ENCODE data around the gene PIGR. TPM values are rescaled to one million over a fixed set of nuclear protein-coding genes. Genes with fewer than 3 reads are reported as not detected.

Gene PIGR
- total and polyA plus RNA-seq, 2 of the 4 experiments (the other 2 are of a cell fraction), result not detected

GRCh38 chr1:206924592-206925105, 21.6 kb downstream of the PIGR start:
- H3K56ac ChIP-seq (ENCODE audit: extremely low read depth, insufficient read depth, low read length), result no peak overlapping the region
- H2BK5ac ChIP-seq (ENCODE audit: low read depth, low read length, poor library complexity, severe bottlenecking), result peak overlapping the region; percentile 83
- dilution Hi-C loops (cut with HindIII; ENCODE audit: low sequenced_read_pairs, unreplicated experiment) (no loop called here), intact Hi-C loops (cut with micrococcal nuclease) (no loop called here), in situ Hi-C loops (cut with MboI; ENCODE audit: low sequenced_read_pairs) (no loop called here)
- ATAC-seq (ENCODE audit: low read depth), result no peak
- H3K9ac ChIP-seq (ENCODE audit: low read depth, low read length), result no peak overlapping the region
- H2BK20ac ChIP-seq (ENCODE audit: low read depth, low read length), result no peak overlapping the region
- TF ChIP-seq CEBPB (IDR thresholded peaks at IDR 0.05; ENCODE audit: low read depth, low read length) (no peak), USF2 (IDR thresholded peaks at IDR 0.05; ENCODE audit: low read depth, low read length) (no peak; the same call in 1 of the 2 replicates), NFE2L2 (IDR thresholded peaks at IDR 0.05; ENCODE audit: low read depth, low read length) (no peak), FOS (IDR thresholded peaks at IDR 0.05; ENCODE audit: low read depth, low read length) (no peak), MAZ (IDR thresholded peaks at IDR 0.05; ENCODE audit: borderline replicate concordance, low read depth, low read length) (no peak), SMC3 (IDR thresholded peaks at IDR 0.05; ENCODE audit: low read depth, low read length) (no peak), CHD1 (IDR thresholded peaks at IDR 0.05; ENCODE audit: low read depth, low read length) (no peak), RAD21 (IDR thresholded peaks at IDR 0.05; ENCODE audit: low read length) (no peak), BHLHE40 (IDR thresholded peaks at IDR 0.05; ENCODE audit: low read depth, low read length) (no peak), MXI1 (IDR thresholded peaks at IDR 0.05; ENCODE audit: borderline replicate concordance, low read depth, low read length) (no peak), POLR2A (IDR thresholded peaks at IDR 0.05; ENCODE audit: low read depth, low read length) (no peak), MAFK (IDR thresholded peaks at IDR 0.05; ENCODE audit: low read depth, low read length) (no peak), RCOR1 (IDR thresholded peaks at IDR 0.05; ENCODE audit: insufficient replicate concordance, low read length) (no peak)
- TF ChIP-seq, protein P1, sequence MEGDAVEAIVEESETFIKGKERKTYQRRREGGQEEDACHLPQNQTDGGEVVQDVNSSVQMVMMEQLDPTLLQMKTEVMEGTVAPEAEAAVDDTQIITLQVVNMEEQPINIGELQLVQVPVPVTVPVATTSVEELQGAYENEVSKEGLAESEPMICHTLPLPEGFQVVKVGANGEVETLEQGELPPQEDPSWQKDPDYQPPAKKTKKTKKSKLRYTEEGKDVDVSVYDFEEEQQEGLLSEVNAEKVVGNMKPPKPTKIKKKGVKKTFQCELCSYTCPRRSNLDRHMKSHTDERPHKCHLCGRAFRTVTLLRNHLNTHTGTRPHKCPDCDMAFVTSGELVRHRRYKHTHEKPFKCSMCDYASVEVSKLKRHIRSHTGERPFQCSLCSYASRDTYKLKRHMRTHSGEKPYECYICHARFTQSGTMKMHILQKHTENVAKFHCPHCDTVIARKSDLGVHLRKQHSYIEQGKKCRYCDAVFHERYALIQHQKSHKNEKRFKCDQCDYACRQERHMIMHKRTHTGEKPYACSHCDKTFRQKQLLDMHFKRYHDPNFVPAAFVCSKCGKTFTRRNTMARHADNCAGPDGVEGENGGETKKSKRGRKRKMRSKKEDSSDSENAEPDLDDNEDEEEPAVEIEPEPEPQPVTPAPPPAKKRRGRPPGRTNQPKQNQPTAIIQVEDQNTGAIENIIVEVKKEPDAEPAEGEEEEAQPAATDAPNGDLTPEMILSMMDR (conservative IDR thresholded peaks at IDR 0.05; ENCODE audit: low read depth, low read length), result no peak
- POLR2A ChIA-PET (ENCODE audit: unreplicated experiment), result no interaction called here
- no peaks in the 10 kb centered on the region for H3K9me3 ChIP-seq (ENCODE audit: control insufficient read depth, insufficient read depth, low read length)
- H3K4me3 ChIP-seq (ENCODE audit: insufficient read depth, low read depth, low read length), result no peak overlapping the region
- H2AK5ac ChIP-seq (ENCODE audit: low read depth, low read length), result no peak overlapping the region
- CTCF ChIA-PET, result no interaction called here
- no peak for DNase-seq
- H3K14ac ChIP-seq (replicated peaks; ENCODE audit: low read depth, low read length), result no peak overlapping the region
- H2AK9ac ChIP-seq (replicated peaks; ENCODE audit: low read depth, low read length, poor library complexity), result no peak overlapping the region
- BruUV-seq (replicated peaks), result no TSS peak
- H3K23ac ChIP-seq (ENCODE audit: low read depth, low read length), result no peak overlapping the region
- no peak overlapping the region for H3K27ac ChIP-seq (ENCODE audit: insufficient read depth, low read length)
- no peaks in the 10 kb centered on the region for H3K36me3 ChIP-seq (ENCODE audit: control insufficient read depth, insufficient read depth, low read length)
- no peak overlapping the region for H2BK15ac ChIP-seq (ENCODE audit: low read depth, low read length)
- H3K4me2 ChIP-seq (ENCODE audit: low read depth, low read length), result no peak overlapping the region
- WGBS, 2 experiments (ENCODE audit: extremely low coverage in 2 of 2, insufficient read length in 1 of 2), result 71% methylated on average over 3 of the region's 8 CpGs; no CpG with 5 or more reads in 1 of the 2 experiments
- H4K20me1 ChIP-seq (ENCODE audit: insufficient read depth, low read length), result no peaks in the 10 kb centered on the region
- no peaks in the 10 kb centered on the region; a peak in 1 of 4 replicates for H3K79me1 ChIP-seq (ENCODE audit: low read depth in 1 of 2, low read length in 2 of 2)
- no peak overlapping the region for H4K91ac ChIP-seq (ENCODE audit: insufficient read depth, low read depth, low read length)
- H3K9me1 ChIP-seq (ENCODE audit: insufficient read depth, low read length), result peaks cover 12% of the 10 kb centered on the region
- H2AFZ ChIP-seq (replicated peaks; ENCODE audit: low read length, poor library complexity), result no peak overlapping the region
- H4K5ac ChIP-seq (ENCODE audit: low read depth, low read length), result no peak overlapping the region
- no peak overlapping the region for H2BK120ac ChIP-seq (ENCODE audit: low read depth, low read length)
- H3K18ac ChIP-seq (ENCODE audit: low read depth, low read length), result no peak overlapping the region
- H3K4ac ChIP-seq (ENCODE audit: low read depth, low read length), result no peak overlapping the region
- H3K4me1 ChIP-seq (ENCODE audit: control insufficient read depth, insufficient read depth, low read length), result no peaks in the 10 kb centered on the region; the same call in 1 of the 2 replicates
- no peak overlapping the region for H4K8ac ChIP-seq (ENCODE audit: low read depth in 2 of 2, low read length in 2 of 2)
- peaks cover 6% of the 10 kb centered on the region; the same call in 1 of the 2 replicates for H3K27me3 ChIP-seq (ENCODE audit: control insufficient read depth, insufficient read depth, low read length)

Measured in IMR-90 (cell line).